ENCODE data around the gene PLCB3.

GRCh38 chr11:64304032-64304315, 52.6 kb downstream of the PLCB3 start:
- TF ChIP-seq CTCF (conservative IDR thresholded peaks at IDR 0.05; ENCODE audit: low read depth in 2 of 2) (no peak), EZH2 (IDR thresholded peaks at IDR 0.05; ENCODE audit: low read depth, unreplicated experiment) (no peak), STAT1 (IDR thresholded peaks at IDR 0.05; ENCODE audit: unreplicated experiment) (no peak), EZH2phosphoT487 (IDR thresholded peaks at IDR 0.05; ENCODE audit: unreplicated experiment) (no peak), POLR2AphosphoS5 (IDR thresholded peaks at IDR 0.05; ENCODE audit: low read depth) (no peak)
- TF ChIP-seq, protein P1, sequence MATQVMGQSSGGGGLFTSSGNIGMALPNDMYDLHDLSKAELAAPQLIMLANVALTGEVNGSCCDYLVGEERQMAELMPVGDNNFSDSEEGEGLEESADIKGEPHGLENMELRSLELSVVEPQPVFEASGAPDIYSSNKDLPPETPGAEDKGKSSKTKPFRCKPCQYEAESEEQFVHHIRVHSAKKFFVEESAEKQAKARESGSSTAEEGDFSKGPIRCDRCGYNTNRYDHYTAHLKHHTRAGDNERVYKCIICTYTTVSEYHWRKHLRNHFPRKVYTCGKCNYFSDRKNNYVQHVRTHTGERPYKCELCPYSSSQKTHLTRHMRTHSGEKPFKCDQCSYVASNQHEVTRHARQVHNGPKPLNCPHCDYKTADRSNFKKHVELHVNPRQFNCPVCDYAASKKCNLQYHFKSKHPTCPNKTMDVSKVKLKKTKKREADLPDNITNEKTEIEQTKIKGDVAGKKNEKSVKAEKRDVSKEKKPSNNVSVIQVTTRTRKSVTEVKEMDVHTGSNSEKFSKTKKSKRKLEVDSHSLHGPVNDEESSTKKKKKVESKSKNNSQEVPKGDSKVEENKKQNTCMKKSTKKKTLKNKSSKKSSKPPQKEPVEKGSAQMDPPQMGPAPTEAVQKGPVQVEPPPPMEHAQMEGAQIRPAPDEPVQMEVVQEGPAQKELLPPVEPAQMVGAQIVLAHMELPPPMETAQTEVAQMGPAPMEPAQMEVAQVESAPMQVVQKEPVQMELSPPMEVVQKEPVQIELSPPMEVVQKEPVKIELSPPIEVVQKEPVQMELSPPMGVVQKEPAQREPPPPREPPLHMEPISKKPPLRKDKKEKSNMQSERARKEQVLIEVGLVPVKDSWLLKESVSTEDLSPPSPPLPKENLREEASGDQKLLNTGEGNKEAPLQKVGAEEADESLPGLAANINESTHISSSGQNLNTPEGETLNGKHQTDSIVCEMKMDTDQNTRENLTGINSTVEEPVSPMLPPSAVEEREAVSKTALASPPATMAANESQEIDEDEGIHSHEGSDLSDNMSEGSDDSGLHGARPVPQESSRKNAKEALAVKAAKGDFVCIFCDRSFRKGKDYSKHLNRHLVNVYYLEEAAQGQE (IDR thresholded peaks at IDR 0.05; ENCODE audit: unreplicated experiment) = no peak
